MCF 10A (cell line): Measurements from ENCODE around the gene BORCS5. TPM values are rescaled to one million over a fixed set of nuclear protein-coding genes. Genes with fewer than 3 reads are reported as not detected.

Source experiments
- BruUV-seq: library from RNA; stranded (reverse); fragments of 400-500 nt; replicated peaks from 2 replicates; lab custom pipeline; 2021; lab: Mats Ljungman, UMichigan
- CTCF ChIA-PET: fragments of 300-600 bp; sonication (Branson Sonifier 250); formaldehyde crosslinking; extraction: SDS; loops from one replicate; lab custom pipeline; 2021; ENCODE audit warnings: antibody characterized with exemption, inconsistent platforms; lab: Yijun Ruan, JAX
- POLR2A ChIA-PET: fragments of 300-600, 350-650 bp; sonication (Branson Sonifier 250); formaldehyde crosslinking; extraction: SDS; loops from one replicate; lab custom pipeline; 2020; ENCODE audit warnings: antibody characterized with exemption, inconsistent platforms; lab: Yijun Ruan, JAX
- DNase-seq: peaks from one replicate; pipeline ENCODE4 v3.0.0-alpha.2; 2018; ENCODE audit not compliant: unreplicated experiment
- H3K27ac Mint-ChIP-seq: one replicate; pipeline ENCODE4 v1.8.0; 2022; ENCODE audit warnings: mild to moderate bottlenecking, low read depth, mixed read lengths; ENCODE audit not compliant: unreplicated experiment
- H3K27me3 Mint-ChIP-seq: one replicate; pipeline ENCODE4 v1.8.0; 2022; ENCODE audit warnings: mixed read lengths; ENCODE audit not compliant: insufficient read depth, unreplicated experiment
- H3K36me3 Mint-ChIP-seq: one replicate; pipeline ENCODE4 v1.8.0; 2022; ENCODE audit warnings: mild to moderate bottlenecking, moderate library complexity, mixed read lengths; ENCODE audit not compliant: insufficient read depth, unreplicated experiment
- H3K4me1 Mint-ChIP-seq: one replicate; pipeline ENCODE4 v1.8.0; 2022; ENCODE audit warnings: mixed read lengths; ENCODE audit not compliant: insufficient read depth, unreplicated experiment
- H3K4me3 Mint-ChIP-seq: one replicate; pipeline ENCODE4 v1.8.0; 2022; ENCODE audit warnings: mild to moderate bottlenecking, moderate library complexity, mixed read lengths; ENCODE audit not compliant: unreplicated experiment
- H3K9me3 Mint-ChIP-seq: one replicate; pipeline ENCODE4 v1.8.0; 2022; ENCODE audit warnings: mixed read lengths; ENCODE audit not compliant: unreplicated experiment
- intact Hi-C: fragments of 100-400 bp; cut with micrococcal nuclease; formaldehyde crosslinking; loops from 2 replicates; pipeline ENCODE4 v1.14.1; 2022
- total RNA-seq: library from RNA; stranded (reverse); gene quantifications from 2 replicates; pipeline ENCODE4 v1.2.3, GENCODE V29; 2022
- TF ChIP-seq, protein P1 (sequence below): fragments of 200-600 bp; IDR thresholded peaks from one replicate; pipeline ENCODE4 v1.8.0; 2022; ENCODE audit warnings: antibody characterized with exemption, mild to moderate bottlenecking; ENCODE audit not compliant: unreplicated experiment

BORCS5 gene
- total RNA-seq, 1 experiment from 2014 or later, result 11.0 TPM

DNA sequence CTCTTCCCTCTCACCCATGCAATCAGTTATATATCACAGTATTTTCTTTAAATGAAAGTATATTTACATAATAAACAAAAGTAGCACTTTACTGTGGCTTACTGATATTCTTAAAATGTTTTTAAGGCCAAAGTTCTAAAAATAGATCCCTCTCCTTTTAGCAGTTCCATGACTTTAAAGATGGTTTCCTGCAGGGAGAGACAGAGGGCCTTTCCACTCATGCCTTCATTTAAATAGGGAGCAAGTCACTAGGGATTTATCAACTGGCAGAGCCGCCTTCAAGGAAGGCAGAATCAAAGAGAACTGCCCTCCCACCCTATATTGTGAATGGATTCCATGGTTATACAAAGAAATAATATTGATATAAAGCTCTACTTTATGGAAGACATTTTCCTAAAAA, 150.2 kb downstream of the BORCS5 start:
- intact Hi-C loops, result no loop called here

DNA sequence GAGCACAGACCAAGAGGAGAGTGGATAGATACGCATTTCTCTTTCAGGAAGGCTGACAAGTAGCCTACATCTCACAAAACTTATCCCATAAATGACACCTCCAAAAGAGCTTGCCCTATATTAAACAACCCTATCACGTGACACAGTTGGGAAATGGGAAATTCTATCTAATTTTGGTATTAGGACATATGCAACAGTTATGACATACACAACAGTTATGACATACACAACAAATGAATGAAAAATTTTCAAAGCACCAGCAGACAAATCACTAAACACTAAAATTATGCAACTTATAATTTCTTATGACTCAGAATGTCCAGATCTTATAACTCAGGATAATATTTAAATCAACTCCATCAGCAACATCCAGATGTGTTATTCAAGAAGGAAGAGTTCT, 151.7 kb downstream of the BORCS5 start:
- no peak overlapping the region for H3K4me3 Mint-ChIP-seq
- H3K27ac Mint-ChIP-seq, result no peak overlapping the region
- CTCF ChIA-PET, result interaction anchor here (0.6 kb wide), 1 partner anchor 59 kb away, joined by 3 read pairs; no protein-coding TSS in a partner anchor
- no TSS peak for BruUV-seq
- intact Hi-C loops, result no loop called here
- H3K4me1 Mint-ChIP-seq, result peaks cover 15% of the 10 kb centered on the region
- TF ChIP-seq, protein P1, sequence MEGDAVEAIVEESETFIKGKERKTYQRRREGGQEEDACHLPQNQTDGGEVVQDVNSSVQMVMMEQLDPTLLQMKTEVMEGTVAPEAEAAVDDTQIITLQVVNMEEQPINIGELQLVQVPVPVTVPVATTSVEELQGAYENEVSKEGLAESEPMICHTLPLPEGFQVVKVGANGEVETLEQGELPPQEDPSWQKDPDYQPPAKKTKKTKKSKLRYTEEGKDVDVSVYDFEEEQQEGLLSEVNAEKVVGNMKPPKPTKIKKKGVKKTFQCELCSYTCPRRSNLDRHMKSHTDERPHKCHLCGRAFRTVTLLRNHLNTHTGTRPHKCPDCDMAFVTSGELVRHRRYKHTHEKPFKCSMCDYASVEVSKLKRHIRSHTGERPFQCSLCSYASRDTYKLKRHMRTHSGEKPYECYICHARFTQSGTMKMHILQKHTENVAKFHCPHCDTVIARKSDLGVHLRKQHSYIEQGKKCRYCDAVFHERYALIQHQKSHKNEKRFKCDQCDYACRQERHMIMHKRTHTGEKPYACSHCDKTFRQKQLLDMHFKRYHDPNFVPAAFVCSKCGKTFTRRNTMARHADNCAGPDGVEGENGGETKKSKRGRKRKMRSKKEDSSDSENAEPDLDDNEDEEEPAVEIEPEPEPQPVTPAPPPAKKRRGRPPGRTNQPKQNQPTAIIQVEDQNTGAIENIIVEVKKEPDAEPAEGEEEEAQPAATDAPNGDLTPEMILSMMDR, result no peak
- DNase-seq, result peak; percentile 68
- no peaks in the 10 kb centered on the region for H3K9me3 Mint-ChIP-seq
- POLR2A ChIA-PET, result interaction anchor here (0.7 to 1.4 kb wide), 7 partner anchors 19 to 1906 kb away, joined by 3 to 5 read pairs (median 3); partner anchors contain the start of gene CREBL2
- peaks cover 12% of the 10 kb centered on the region for H3K36me3 Mint-ChIP-seq
- no peaks in the 10 kb centered on the region for H3K27me3 Mint-ChIP-seq

More for the DNA sequence above, 150.2 kb downstream of the BORCS5 start:
- TF ChIP-seq, protein P1, result no peak
- H3K27ac Mint-ChIP-seq, result no peak overlapping the region
- BruUV-seq, result no TSS peak
- ChIA-PET POLR2A (no interaction called here), CTCF (no interaction called here)
- no peaks in the 10 kb centered on the region for H3K9me3 Mint-ChIP-seq
- H3K27me3 Mint-ChIP-seq, result no peaks in the 10 kb centered on the region
- peaks cover 17% of the 10 kb centered on the region for H3K36me3 Mint-ChIP-seq
- H3K4me1 Mint-ChIP-seq, result peaks cover 15% of the 10 kb centered on the region
- no peak for DNase-seq
- no peak overlapping the region for H3K4me3 Mint-ChIP-seq

DNA sequence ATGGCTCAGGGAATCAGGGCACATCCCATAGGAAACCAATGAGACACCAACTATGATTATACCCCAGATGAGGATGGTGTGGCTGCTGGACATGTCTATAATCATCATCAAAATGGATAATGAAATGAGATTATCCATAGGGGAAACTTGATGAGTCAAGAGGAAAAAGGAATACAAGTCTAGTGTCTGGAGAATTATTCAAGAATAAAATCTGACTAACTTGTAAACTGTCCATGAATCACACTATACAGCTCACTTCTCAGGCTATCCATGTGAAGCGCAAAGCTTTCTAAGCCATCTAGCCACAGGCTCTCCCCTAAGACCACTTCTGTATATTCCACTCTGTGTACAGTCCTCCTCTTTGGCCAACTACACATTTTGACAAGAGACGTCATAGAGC, 153.3 kb downstream of the BORCS5 start:
- Mint-ChIP-seq H3K4me1 (peaks cover 15% of the 10 kb centered on the region), H3K4me3 (no peak overlapping the region), H3K36me3 (peaks cover 12% of the 10 kb centered on the region), H3K9me3 (no peaks in the 10 kb centered on the region), H3K27me3 (no peaks in the 10 kb centered on the region), H3K27ac (no peak overlapping the region)
- POLR2A ChIA-PET, result interaction anchor here (0.6 kb wide), 1 partner anchor 11 kb away, joined by 3 read pairs; no protein-coding TSS in a partner anchor
- BruUV-seq, result no TSS peak
- CTCF ChIA-PET, result interaction anchor here (0.6 to 1.2 kb wide), 2 partner anchors 30 to 54 kb away, joined by 3 read pairs; no protein-coding TSS in a partner anchor
- DNase-seq, result peak; percentile 14
- TF ChIP-seq, protein P1, result no peak
- intact Hi-C loops, result no loop called here

DNA sequence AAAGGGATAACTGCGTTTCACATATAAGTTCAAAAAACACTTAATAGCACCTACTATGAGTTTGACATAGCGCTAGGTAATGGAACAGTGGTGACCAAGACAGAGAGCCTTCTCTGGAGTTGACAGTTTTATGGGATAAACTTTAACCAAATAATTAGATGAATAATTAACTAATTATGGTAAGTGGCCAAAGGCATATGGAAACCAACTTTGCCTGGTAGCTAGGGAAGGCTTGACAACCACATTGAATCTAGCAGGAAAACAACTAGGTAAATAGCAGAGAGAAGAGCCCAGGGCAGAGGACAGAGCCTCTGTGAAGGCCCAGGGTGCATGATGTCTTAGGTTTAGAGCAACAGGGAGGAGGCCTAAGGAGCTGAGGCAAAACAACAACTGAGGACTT, 153.7 kb downstream of the BORCS5 start:
- CTCF ChIA-PET, result interaction anchor here (1.2 kb wide), 1 partner anchor 30 kb away, joined by 3 read pairs; no protein-coding TSS in a partner anchor
- H3K4me1 Mint-ChIP-seq, result peaks cover 15% of the 10 kb centered on the region
- no peaks in the 10 kb centered on the region for H3K9me3 Mint-ChIP-seq
- H3K27ac Mint-ChIP-seq, result no peak overlapping the region
- POLR2A ChIA-PET, result interaction anchor here (0.6 kb wide), 1 partner anchor 12 kb away, joined by 3 read pairs; no protein-coding TSS in a partner anchor
- H3K27me3 Mint-ChIP-seq, result no peaks in the 10 kb centered on the region
- intact Hi-C loops, result no loop called here
- H3K36me3 Mint-ChIP-seq, result peaks cover 12% of the 10 kb centered on the region
- TF ChIP-seq, protein P1, result no peak
- no peak overlapping the region for H3K4me3 Mint-ChIP-seq
- DNase-seq, result no peak
- BruUV-seq, result no TSS peak
